Aorta (tissue), 5 donors: ENCODE data around the gene NIPSNAP2. TPM values are rescaled to one million over a fixed set of nuclear protein-coding genes. Genes with fewer than 3 reads are reported as not detected.

ENCODE experiments used
- ATAC-seq: fragments of 200-7000 bp; cut with Tn5 transposase; one replicate; pipeline ENCODE4 v1.9.1; 2022; ENCODE audit warnings: moderate library complexity; ENCODE audit not compliant: low FRiP score
- DNase-seq, 2 donors: peaks; one replicate each; pipeline ENCODE4 v3.0.0-alpha.2; 2020
- H3K27ac ChIP-seq, 2 donors: one replicate each; pipeline ENCODE4 v1.5.1; 2013; ENCODE audit warnings: low read length in 2 of 2, mild to moderate bottlenecking in 2 of 2, moderate library complexity in 2 of 2, control low read depth in 1 of 2, inconsistent platforms in 1 of 2, low read depth in 1 of 2
- H3K27me3 ChIP-seq, 2 donors: one replicate each; pipeline ENCODE4 v1.6.1; 2013; ENCODE audit warnings: control low read depth in 1 of 2, low read length in 1 of 2, mild to moderate bottlenecking in 1 of 2, moderate library complexity in 1 of 2; ENCODE audit not compliant: insufficient read depth in 2 of 2, control insufficient read depth in 1 of 2
- H3K36me3 ChIP-seq, 2 donors: one replicate each; pipeline ENCODE4 v1.6.1; 2013; ENCODE audit warnings: control low read depth in 1 of 2, low read length in 1 of 2, mild to moderate bottlenecking in 1 of 2; ENCODE audit not compliant: insufficient read depth in 2 of 2, control insufficient read depth in 1 of 2
- H3K4me1 ChIP-seq, 2 donors: one replicate each; pipeline ENCODE4 v1.6.1; 2013; ENCODE audit warnings: low read length in 2 of 2, control low read depth in 1 of 2, mild to moderate bottlenecking in 1 of 2, moderate library complexity in 1 of 2; ENCODE audit not compliant: insufficient read depth in 2 of 2, control insufficient read depth in 1 of 2
- H3K4me3 ChIP-seq, 2 donors: one replicate each; pipeline ENCODE4 v1.5.1; 2013; ENCODE audit warnings: low read length in 2 of 2, control low read depth in 1 of 2, mild to moderate bottlenecking in 1 of 2
- H3K9me3 ChIP-seq: one replicate; pipeline ENCODE4 v1.6.1; 2013; ENCODE audit warnings: mild to moderate bottlenecking, low read length; ENCODE audit not compliant: control insufficient read depth
- WGBS, 2 donors: extraction: QIAGEN DNeasy Blood & Tissue Kit; methylation state at CpG; one replicate each; pipeline ENCODE4 v1.1.7; 2013; 5-methylcytosine and 5-hydroxymethylcytosine counted together
- intact Hi-C, 2 donors: fragments of 100-400 bp; cut with DNase I; formaldehyde crosslinking; loops; one replicate each; pipeline versions ENCODE4 v1.14.2 to v1.15.0; 2022
- polyA plus RNA-seq, 2 donors: library from polyadenylated mRNA; stranded (reverse); fragments of 200-250 nt; gene quantifications; one replicate each; pipeline ENCODE4 v1.2.3, GENCODE V29; 2013
- total RNA-seq, 2 donors: library from RNA; stranded (reverse); fragmentation: NEBNext Ultra II Directional; extraction: Animal tissue kit (Norgen Biotek cat#: 25700); gene quantifications; one replicate each; pipeline ENCODE4 v1.2.1, GENCODE V29; 2021
- donor health status: healthy with polysubstance abuse.
- donor health status: Bipolar disorder and iron deficiency.
- donor health status: DM: no; HTN: no; CAD: no.
- donor health status: DM: no; HTN: no; CAD: no.
- donor health status: DM: yes; HTN: yes; CAD: no.

Gene NIPSNAP2
- total and polyA plus RNA-seq, 4 donors = 34.3 to 53.1 (median 44.4) TPM

- H3K27me3 ChIP-seq = no peaks in the 10 kb centered on the region
- H3K36me3 ChIP-seq = no peaks in the 10 kb centered on the region
- H3K9me3 ChIP-seq = no peaks in the 10 kb centered on the region
- intact Hi-C loops = loop anchor here (10.0 kb wide), 1 partner anchor 325 kb away; no protein-coding TSS in a partner anchor
- WGBS, 2 donors = 93 to 96% methylated on average over 11 of the region's 11 CpGs
- ATAC-seq (no peak), DNase-seq (no peak)
- H3K4me3 ChIP-seq = no peak overlapping the region
- no peaks in the 10 kb centered on the region for H3K4me1 ChIP-seq
- H3K27ac ChIP-seq = no peak overlapping the region
Measured at GRCh38 chr7:55969391-55969790, 5.0 kb downstream of the NIPSNAP2 start.

- Histone ChIP-seq H3K4me3 (no peak overlapping the region), H3K36me3 (no peaks in the 10 kb centered on the region), H3K27ac (no peak overlapping the region), H3K27me3 (no peaks in the 10 kb centered on the region), H3K9me3 (no peaks in the 10 kb centered on the region), H3K4me1 (no peaks in the 10 kb centered on the region)
- 94 to 97% methylated on average over 7 of the region's 7 CpGs for WGBS, 2 donors
- intact Hi-C loops = no loop called here
- ATAC-seq = no peak
- no peak for DNase-seq
Measured at GRCh38 chr7:55970561-55970960, 6.2 kb downstream of the NIPSNAP2 start.

DNA sequence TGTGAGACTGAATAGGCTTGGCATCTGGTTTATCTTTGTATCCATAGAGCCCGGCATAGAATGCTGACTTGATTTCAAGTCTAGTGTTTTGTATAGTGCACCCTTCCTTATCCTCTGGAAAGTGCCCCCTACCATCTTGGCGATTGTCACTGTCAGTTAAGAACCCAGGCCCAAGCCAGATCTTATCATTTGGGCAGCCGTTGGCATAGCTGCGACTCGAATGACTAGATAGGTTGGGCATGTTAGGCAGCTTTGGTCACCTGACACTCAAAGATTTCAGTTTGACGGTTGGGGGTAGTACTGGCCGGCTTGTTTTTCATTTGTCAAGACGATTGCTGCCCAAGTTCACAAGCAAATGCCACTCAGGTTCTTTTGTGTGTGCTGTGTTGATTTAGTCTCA is 6.6 kb downstream of the NIPSNAP2 start:
- 16 to 19% methylated on average over 8 of the region's 8 CpGs for WGBS, 2 donors
- H3K9me3 ChIP-seq = no peaks in the 10 kb centered on the region
- H3K27ac ChIP-seq = no peak overlapping the region
- ATAC-seq = no peak
- intact Hi-C loops = no loop called here
- no peak for DNase-seq
- H3K4me1 ChIP-seq = no peaks in the 10 kb centered on the region
- H3K36me3 ChIP-seq = no peaks in the 10 kb centered on the region
- H3K4me3 ChIP-seq = no peak overlapping the region
- H3K27me3 ChIP-seq = no peaks in the 10 kb centered on the region

DNA sequence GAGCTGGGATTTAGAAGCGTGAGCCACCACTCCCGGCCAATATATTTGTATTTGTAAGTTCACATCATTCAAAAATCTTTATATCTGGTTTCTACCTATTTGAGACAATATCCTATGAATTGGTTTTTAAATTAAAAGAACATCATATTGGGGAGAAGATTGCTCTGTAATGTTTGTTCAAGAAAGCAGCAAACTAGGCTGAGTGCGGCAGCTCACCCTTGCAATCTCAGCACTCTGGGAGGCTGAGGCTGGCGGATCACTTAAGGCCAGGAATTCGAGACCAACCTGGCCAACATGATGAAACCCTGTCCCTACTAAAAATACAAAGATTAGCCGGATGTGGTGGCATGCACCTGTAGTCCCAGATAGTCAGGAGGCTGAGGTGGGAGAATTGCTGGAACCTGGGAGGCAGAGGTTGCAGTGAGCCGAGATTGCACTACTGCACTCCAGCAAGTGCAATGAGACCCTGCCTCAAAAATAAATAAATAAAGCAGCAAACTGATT is 9.4 kb downstream of the NIPSNAP2 start:
- Histone ChIP-seq H3K4me1 (no peaks in the 10 kb centered on the region), H3K9me3 (no peaks in the 10 kb centered on the region), H3K27me3 (no peaks in the 10 kb centered on the region), H3K4me3 (no peak overlapping the region), H3K36me3 (peaks cover 0 to 3% of the 10 kb centered on the region in 2 donors), H3K27ac (no peak overlapping the region)
- intact Hi-C loops = no loop called here
- 93 to 96% methylated on average over 7 of the region's 7 CpGs for WGBS, 2 donors
- ATAC-seq = no peak
- no peak for DNase-seq

GRCh38 chr7:55975988-55976633 is 11.7 kb downstream of the NIPSNAP2 start:
- DNase-seq (no peak), ATAC-seq (no peak)
- WGBS, 2 donors = 48 to 57% methylated on average over 7 of the region's 7 CpGs
- H3K9me3 ChIP-seq = no peaks in the 10 kb centered on the region
- no peak overlapping the region for H3K4me3 ChIP-seq
- H3K36me3 ChIP-seq = peaks cover 0 to 8% of the 10 kb centered on the region in 2 donors
- intact Hi-C loops = no loop called here
- H3K4me1 ChIP-seq = no peaks in the 10 kb centered on the region
- no peak overlapping the region for H3K27ac ChIP-seq
- no peaks in the 10 kb centered on the region for H3K27me3 ChIP-seq

DNA sequence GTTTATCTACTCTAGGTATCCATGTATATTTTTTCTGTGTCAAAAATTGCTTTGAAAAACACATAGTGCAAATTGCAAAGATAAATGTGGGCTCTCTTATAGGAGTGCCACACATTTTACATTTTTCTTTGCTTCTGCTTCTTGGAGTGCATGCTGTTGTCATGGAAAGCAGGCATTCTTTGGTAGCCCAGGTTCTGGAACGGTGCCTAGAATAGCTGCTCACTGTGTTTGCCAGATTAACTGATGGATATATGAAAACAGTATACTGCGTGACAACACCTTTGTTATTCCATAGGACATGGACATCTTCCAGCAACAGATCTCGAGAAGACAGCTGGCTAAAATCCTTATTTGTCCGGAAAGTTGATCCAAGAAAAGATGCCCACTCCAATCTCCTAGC is 13.4 kb downstream of the NIPSNAP2 start:
- Histone ChIP-seq H3K27me3 (no peaks in the 10 kb centered on the region), H3K36me3 (peaks cover 2 to 8% of the 10 kb centered on the region in 2 donors), H3K9me3 (no peaks in the 10 kb centered on the region), H3K4me1 (no peaks in the 10 kb centered on the region), H3K27ac (no peak overlapping the region), H3K4me3 (no peak overlapping the region)
- intact Hi-C loops = no loop called here
- no peak for DNase-seq
- ATAC-seq = no peak
- WGBS, 2 donors = 14 to 15% methylated on average over 4 of the region's 4 CpGs

GRCh38 chr7:55980266-55980665 is 15.9 kb downstream of the NIPSNAP2 start:
- ATAC-seq = no peak
- Histone ChIP-seq H3K36me3 (peaks cover 5 to 8% of the 10 kb centered on the region in 2 donors), H3K27me3 (no peaks in the 10 kb centered on the region), H3K9me3 (no peaks in the 10 kb centered on the region), H3K27ac (no peak overlapping the region), H3K4me3 (no peak overlapping the region), H3K4me1 (no peaks in the 10 kb centered on the region)
- 76 to 79% methylated on average over 3 of the region's 3 CpGs for WGBS, 2 donors
- intact Hi-C loops = no loop called here
- no peak for DNase-seq

DNA sequence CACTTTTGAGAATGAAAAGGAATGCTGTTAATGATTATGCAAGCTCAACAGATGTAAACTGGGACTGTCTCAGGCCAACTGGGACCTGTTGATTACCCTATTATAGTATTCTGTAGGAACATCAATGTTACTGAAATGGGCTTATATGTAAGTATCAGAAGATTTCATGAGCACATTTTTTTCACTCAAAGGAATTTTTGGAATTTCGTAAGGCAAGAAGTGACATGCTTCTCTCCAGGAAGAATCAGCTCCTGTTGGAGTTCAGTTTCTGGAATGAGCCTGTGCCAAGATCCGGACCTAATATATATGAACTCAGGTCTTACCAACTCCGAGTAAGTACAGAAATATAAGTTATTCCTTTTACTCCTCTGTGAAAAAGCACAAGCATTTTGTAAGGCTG is 19.2 kb downstream of the NIPSNAP2 start:
- Histone ChIP-seq H3K27me3 (no peaks in the 10 kb centered on the region), H3K27ac (no peak overlapping the region), H3K9me3 (no peaks in the 10 kb centered on the region), H3K36me3 (peaks cover 5 to 11% of the 10 kb centered on the region in 2 donors), H3K4me3 (no peak overlapping the region), H3K4me1 (no peaks in the 10 kb centered on the region)
- intact Hi-C loops = no loop called here
- ATAC-seq = no peak
- WGBS, 2 donors = 67 to 68% methylated on average over 3 of the region's 3 CpGs
- no peak for DNase-seq

- intact Hi-C loops = no loop called here
- Histone ChIP-seq H3K27ac (no peak overlapping the region), H3K9me3 (no peaks in the 10 kb centered on the region), H3K4me1 (no peaks in the 10 kb centered on the region), H3K27me3 (no peaks in the 10 kb centered on the region), H3K4me3 (no peak overlapping the region), H3K36me3 (peaks cover 3 to 12% of the 10 kb centered on the region in 2 donors)
- no peak for DNase-seq
- no peak for ATAC-seq
- WGBS, 2 donors = 88 to 95% methylated on average over 3 of the region's 3 CpGs
Measured at GRCh38 chr7:55992346-55992745, 28.0 kb downstream of the NIPSNAP2 start.
